Measurements from ENCODE around the gene PRR5L. TPM values are rescaled to one million over a fixed set of nuclear protein-coding genes. Genes with fewer than 3 reads are reported as not detected.
A peak's percentile ranks its signal among the peaks of the same experiment; 100 is the strongest.

PRR5L gene
- total and polyA plus RNA-seq, 2 experiments from 2014 or later, result 0.70 to 2.6 TPM

DNA sequence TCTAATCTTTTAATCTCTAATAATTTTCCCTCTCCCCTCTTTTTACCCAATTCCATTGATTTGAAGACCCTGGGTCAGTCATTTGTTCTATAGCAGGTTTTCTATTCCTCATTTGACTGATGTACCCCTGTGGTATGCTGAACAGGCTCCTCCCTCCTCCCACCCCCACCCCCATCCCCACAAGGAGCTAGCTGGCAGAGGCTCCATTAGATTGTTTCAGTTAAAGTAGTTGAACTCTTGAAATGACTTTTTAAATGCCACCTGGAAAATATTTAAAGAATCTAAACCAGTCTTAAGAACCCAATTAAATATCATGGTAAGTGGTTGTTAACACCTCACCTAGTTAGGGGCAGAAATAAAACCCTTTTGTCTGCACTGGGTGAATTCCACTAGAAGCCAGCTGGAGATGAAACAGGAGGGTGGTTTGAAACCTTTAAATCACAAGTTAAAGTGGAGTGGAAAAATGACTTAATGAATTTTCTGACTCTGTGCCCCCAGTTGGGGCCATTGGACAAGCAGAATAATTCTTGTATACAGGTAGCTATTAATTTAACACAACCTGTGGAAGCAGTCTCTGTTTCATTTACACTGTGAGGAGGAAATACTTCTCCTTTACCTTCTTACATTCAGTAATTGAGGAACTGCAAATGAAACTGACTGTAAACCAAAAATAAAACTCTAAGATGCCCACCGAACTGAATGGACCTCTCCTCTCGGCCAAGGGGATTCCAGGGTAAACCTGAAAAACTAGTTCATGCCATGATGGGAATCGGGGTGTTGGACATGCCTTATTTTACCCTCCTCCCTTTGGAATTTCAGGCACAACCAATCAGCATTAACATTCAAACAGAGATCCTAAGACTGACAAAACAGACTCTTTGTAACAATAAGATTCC, 30.7 kb downstream of the PRR5L start:
- Histone ChIP-seq H3K4me1 (ENCODE audit: low read depth) (no peaks in the 10 kb centered on the region), H3K27ac (no peak overlapping the region), H3K4me3 (no peak overlapping the region), H3K36me3 (no peaks in the 10 kb centered on the region), H3K9me3 (ENCODE audit: low read depth) (no peaks in the 10 kb centered on the region), H3K27me3 (no peaks in the 10 kb centered on the region)
- DNase-seq (ENCODE audit: low read depth in 1 of 2, low spot score in 1 of 2), result no peak
- TF ChIP-seq, protein P1, sequence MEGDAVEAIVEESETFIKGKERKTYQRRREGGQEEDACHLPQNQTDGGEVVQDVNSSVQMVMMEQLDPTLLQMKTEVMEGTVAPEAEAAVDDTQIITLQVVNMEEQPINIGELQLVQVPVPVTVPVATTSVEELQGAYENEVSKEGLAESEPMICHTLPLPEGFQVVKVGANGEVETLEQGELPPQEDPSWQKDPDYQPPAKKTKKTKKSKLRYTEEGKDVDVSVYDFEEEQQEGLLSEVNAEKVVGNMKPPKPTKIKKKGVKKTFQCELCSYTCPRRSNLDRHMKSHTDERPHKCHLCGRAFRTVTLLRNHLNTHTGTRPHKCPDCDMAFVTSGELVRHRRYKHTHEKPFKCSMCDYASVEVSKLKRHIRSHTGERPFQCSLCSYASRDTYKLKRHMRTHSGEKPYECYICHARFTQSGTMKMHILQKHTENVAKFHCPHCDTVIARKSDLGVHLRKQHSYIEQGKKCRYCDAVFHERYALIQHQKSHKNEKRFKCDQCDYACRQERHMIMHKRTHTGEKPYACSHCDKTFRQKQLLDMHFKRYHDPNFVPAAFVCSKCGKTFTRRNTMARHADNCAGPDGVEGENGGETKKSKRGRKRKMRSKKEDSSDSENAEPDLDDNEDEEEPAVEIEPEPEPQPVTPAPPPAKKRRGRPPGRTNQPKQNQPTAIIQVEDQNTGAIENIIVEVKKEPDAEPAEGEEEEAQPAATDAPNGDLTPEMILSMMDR (IDR thresholded peaks at IDR 0.05; ENCODE audit: low read depth, low read length), result no peak

- DNase-seq (ENCODE audit: low read depth in 1 of 2, low spot score in 1 of 2), result peak in 1 of 2 donors; percentile 13
- Histone ChIP-seq H3K9me3 (ENCODE audit: low read depth) (no peaks in the 10 kb centered on the region), H3K36me3 (no peaks in the 10 kb centered on the region), H3K27me3 (no peaks in the 10 kb centered on the region), H3K27ac (no peak overlapping the region), H3K4me1 (ENCODE audit: low read depth) (no peaks in the 10 kb centered on the region), H3K4me3 (no peak overlapping the region)
- TF ChIP-seq, protein P1 (IDR thresholded peaks at IDR 0.05; ENCODE audit: low read depth, low read length), result no peak
These were observed 33.0 kb downstream of the PRR5L start for GRCh38 chr11:36328966-36329673.

- Histone ChIP-seq H3K27me3 (no peaks in the 10 kb centered on the region), H3K4me3 (no peak overlapping the region), H3K9me3 (ENCODE audit: low read depth) (no peaks in the 10 kb centered on the region), H3K36me3 (no peaks in the 10 kb centered on the region), H3K4me1 (ENCODE audit: low read depth) (no peaks in the 10 kb centered on the region), H3K27ac (no peak overlapping the region)
- no peak for DNase-seq (ENCODE audit: low read depth in 1 of 2, low spot score in 1 of 2)
- TF ChIP-seq, protein P1 (IDR thresholded peaks at IDR 0.05; ENCODE audit: low read depth, low read length), result no peak
These were observed 34.3 kb downstream of the PRR5L start for GRCh38 chr11:36330411-36330810.

DNA sequence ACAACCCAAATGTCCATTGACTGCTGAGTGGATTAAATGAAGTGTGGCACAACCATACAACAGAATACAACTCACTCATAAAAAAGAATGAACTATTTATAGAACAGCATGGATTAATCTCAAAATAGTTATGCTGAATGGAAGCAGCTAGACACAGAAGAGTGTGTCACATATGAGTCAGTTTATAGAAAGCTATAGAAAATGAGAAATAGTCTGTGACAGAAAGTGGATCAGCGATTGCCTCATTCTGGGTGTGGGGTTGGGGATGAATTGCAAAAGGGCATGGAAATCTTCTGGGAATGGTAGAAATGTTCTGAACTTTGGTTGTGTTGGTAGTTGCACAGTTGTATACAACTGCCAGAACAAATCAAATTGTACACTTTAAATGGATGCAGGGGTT, 37.4 kb downstream of the PRR5L start:
- no peaks in the 10 kb centered on the region for H3K4me1 ChIP-seq (ENCODE audit: low read depth)
- peak in 1 of 2 donors; percentile 33 for DNase-seq (ENCODE audit: low read depth in 1 of 2, low spot score in 1 of 2)
- no peaks in the 10 kb centered on the region for H3K9me3 ChIP-seq (ENCODE audit: low read depth)
- no peaks in the 10 kb centered on the region for H3K27me3 ChIP-seq
- no peak overlapping the region for H3K4me3 ChIP-seq
- H3K36me3 ChIP-seq, result no peaks in the 10 kb centered on the region
- TF ChIP-seq, protein P1 (IDR thresholded peaks at IDR 0.05; ENCODE audit: low read depth, low read length), result no peak
- H3K27ac ChIP-seq, result no peak overlapping the region

GRCh38 chr11:36333897-36334296, 37.8 kb downstream of the PRR5L start:
- peak in 1 of 2 donors; percentile 62 for DNase-seq (ENCODE audit: low read depth in 1 of 2, low spot score in 1 of 2)
- Histone ChIP-seq H3K9me3 (ENCODE audit: low read depth) (no peaks in the 10 kb centered on the region), H3K4me3 (no peak overlapping the region), H3K4me1 (ENCODE audit: low read depth) (no peaks in the 10 kb centered on the region), H3K27me3 (no peaks in the 10 kb centered on the region), H3K36me3 (no peaks in the 10 kb centered on the region), H3K27ac (no peak overlapping the region)
- TF ChIP-seq, protein P1 (IDR thresholded peaks at IDR 0.05; ENCODE audit: low read depth, low read length), result no peak
